Testis (tissue), 3 donors: ENCODE measurements around the gene SH3BP1. TPM values are rescaled to one million over a fixed set of nuclear protein-coding genes. Genes with fewer than 3 reads are reported as not detected.

Experiments
- DNase-seq: peaks from one replicate; pipeline ENCODE4 v3.0.0-alpha.2; 2019
- H3K27ac ChIP-seq, 2 donors: fragments of 200-600 bp; sonication (generic); one replicate each; pipeline ENCODE4 v1.5.1; 2019
- H3K27me3 ChIP-seq: fragments of 200-600 bp; sonication (generic); one replicate; pipeline ENCODE4 v1.5.1; 2019
- H3K36me3 ChIP-seq: fragments of 200-600 bp; sonication (generic); one replicate; pipeline ENCODE4 v1.5.1; 2017; ENCODE audit warnings: low read depth; ENCODE audit errors: missing control alignments
- H3K4me1 ChIP-seq: fragments of 200-600 bp; sonication (generic); one replicate; pipeline ENCODE4 v1.5.1; 2019
- H3K4me3 ChIP-seq, 2 donors: fragments of 200-600 bp; sonication (generic); one replicate each; pipeline ENCODE4 v1.5.1; 2017 to 2019
- H3K9me3 ChIP-seq: fragments of 200-600 bp; sonication (generic); one replicate; pipeline ENCODE4 v1.5.1; 2017
- POLR2A ChIP-seq: fragments of 450-650 bp; IDR thresholded peaks from one replicate; pipeline ENCODE4 v1.6.1; 2017; ENCODE audit warnings: antibody characterized with exemption, mild to moderate bottlenecking, moderate library complexity
- WGBS, 2 donors: methylation state at CpG; one replicate each; pipeline ENCODE4 v1.1.5; 2018; 5-methylcytosine and 5-hydroxymethylcytosine counted together
- intact Hi-C: fragments of 100-400 bp; cut with DNase I; formaldehyde crosslinking; loops from one replicate; pipeline ENCODE4 v1.15.1; 2023; ENCODE audit warnings: low total_unique reads
- polyA plus RNA-seq: library from polyadenylated mRNA; stranded (reverse); fragments of 350-450 nt; fragmentation: Illumina TruSeq; extraction: RNeasy Lipid Tissue Mini Kit (QIAGEN cat#74804); gene quantifications from one replicate; pipeline ENCODE4 v1.2.3, GENCODE V29; 2014; ENCODE audit warnings: low read depth, low replicate concordance; ENCODE audit not compliant: insufficient read depth
- total RNA-seq, 2 donors: library from RNA; depleted of rRNA; stranded (reverse); fragments of >200 nt; gene quantifications; one replicate each; pipeline ENCODE4 v1.2.3, GENCODE V29; 2016
- TF ChIP-seq, protein P1 (sequence below), 3 experiments: fragments of 450-650 bp in 2 of 3; fragments of 200-600 bp in 1 of 3; sonication (generic) in 1 of 3; IDR thresholded peaks; one replicate each; pipeline ENCODE4 v1.5.1; 2016 to 2019; ENCODE audit warnings: antibody characterized with exemption in 3 of 3, mild to moderate bottlenecking in 2 of 3, moderate library complexity in 1 of 3

SH3BP1 gene
- total and polyA plus RNA-seq, 3 donors from 2014 or later, result 11.9 to 23.6 (median 15.7) TPM

DNA sequence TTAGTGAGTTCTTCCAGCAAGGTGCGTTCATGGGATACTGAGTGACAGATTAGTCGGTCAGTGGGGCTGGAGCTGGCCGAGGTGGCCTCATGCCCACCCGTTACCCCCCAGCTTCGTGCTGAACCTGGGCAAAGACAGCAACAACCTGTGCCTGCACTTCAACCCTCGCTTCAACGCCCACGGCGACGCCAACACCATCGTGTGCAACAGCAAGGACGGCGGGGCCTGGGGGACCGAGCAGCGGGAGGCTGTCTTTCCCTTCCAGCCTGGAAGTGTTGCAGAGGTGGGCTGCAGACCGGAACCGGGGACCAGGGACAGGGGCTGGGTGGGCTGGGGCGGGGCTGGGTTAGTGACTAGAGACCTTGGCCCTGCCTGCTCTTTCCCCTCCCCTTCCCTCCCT is 38.9 kb downstream of the SH3BP1 start:
- H3K4me3 ChIP-seq, result no peak overlapping the region
- H3K27ac ChIP-seq, result no peak overlapping the region
- intact Hi-C loops, result no loop called here
- H3K36me3 ChIP-seq, result no peaks in the 10 kb centered on the region
- 53 to 63% methylated on average over 12 to 18 of the region's 18 CpGs for WGBS, 2 donors
- TF ChIP-seq, protein P1, sequence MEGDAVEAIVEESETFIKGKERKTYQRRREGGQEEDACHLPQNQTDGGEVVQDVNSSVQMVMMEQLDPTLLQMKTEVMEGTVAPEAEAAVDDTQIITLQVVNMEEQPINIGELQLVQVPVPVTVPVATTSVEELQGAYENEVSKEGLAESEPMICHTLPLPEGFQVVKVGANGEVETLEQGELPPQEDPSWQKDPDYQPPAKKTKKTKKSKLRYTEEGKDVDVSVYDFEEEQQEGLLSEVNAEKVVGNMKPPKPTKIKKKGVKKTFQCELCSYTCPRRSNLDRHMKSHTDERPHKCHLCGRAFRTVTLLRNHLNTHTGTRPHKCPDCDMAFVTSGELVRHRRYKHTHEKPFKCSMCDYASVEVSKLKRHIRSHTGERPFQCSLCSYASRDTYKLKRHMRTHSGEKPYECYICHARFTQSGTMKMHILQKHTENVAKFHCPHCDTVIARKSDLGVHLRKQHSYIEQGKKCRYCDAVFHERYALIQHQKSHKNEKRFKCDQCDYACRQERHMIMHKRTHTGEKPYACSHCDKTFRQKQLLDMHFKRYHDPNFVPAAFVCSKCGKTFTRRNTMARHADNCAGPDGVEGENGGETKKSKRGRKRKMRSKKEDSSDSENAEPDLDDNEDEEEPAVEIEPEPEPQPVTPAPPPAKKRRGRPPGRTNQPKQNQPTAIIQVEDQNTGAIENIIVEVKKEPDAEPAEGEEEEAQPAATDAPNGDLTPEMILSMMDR (IDR thresholded peaks at IDR 0.05), result no peak
- no peak for TF ChIP-seq POLR2A
- peaks cover 39% of the 10 kb centered on the region for H3K4me1 ChIP-seq
- H3K27me3 ChIP-seq, result no peaks in the 10 kb centered on the region
- H3K9me3 ChIP-seq, result no peaks in the 10 kb centered on the region
- no peak for DNase-seq

DNA sequence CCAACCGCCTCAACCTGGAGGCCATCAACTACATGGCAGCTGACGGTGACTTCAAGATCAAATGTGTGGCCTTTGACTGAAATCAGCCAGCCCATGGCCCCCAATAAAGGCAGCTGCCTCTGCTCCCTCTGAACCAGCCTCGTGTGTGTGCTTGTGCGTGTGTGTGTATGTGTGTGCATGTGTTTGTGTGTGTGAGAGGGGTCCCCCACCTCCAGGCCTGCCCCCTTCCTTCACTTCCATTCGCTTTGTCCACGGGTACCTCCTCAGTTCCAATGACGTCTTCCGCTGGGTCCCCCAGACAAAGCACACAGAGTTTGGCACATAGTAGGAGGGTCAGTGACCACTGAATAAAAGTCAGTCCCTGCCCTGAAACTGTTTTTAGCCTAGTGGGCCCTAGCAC is 40.2 kb downstream of the SH3BP1 start:
- WGBS, 2 donors, result 79 to 84% methylated on average over 8 of the region's 8 CpGs
- no peaks in the 10 kb centered on the region for H3K9me3 ChIP-seq
- H3K4me1 ChIP-seq, result peaks cover 31% of the 10 kb centered on the region
- H3K27me3 ChIP-seq, result no peaks in the 10 kb centered on the region
- DNase-seq, result no peak
- no peaks in the 10 kb centered on the region for H3K36me3 ChIP-seq
- TF ChIP-seq, protein P1 (IDR thresholded peaks at IDR 0.05), result no peak
- no peak for TF ChIP-seq POLR2A
- H3K4me3 ChIP-seq, result no peak overlapping the region
- intact Hi-C loops, result no loop called here
- H3K27ac ChIP-seq, result no peak overlapping the region

DNA sequence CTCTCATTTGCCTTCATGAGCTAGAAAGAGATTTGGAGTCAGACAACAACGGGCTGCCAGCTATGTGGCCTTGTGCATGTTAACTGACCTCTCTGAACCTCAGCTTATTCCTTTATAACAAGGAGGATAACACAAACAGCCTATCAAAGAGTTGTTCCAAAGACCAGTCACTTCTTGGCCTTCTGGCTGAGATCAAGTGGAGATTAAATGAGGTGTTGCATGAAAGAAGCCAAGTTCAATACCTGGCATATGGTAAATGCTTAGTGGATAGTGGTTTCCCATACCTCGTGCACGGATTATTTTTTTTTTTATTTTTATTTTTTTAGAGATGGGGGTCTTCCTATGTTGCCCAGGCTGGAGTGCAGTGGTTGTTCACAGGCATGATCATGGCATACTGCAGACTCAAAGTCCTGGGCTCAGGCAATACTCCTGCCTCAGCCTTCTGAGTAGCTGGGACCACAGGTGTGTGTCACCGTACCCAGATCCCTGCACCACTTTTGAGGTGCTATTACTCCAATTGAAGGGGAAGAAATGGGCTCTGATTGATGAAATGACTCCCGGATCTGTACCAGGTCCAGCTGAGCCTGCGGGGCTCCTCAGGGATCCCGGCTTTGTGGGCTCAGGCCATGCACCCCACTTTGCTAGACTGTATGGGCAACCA is 40.9 kb downstream of the SH3BP1 start:
- intact Hi-C loops, result no loop called here
- no peaks in the 10 kb centered on the region for H3K9me3 ChIP-seq

DNA sequence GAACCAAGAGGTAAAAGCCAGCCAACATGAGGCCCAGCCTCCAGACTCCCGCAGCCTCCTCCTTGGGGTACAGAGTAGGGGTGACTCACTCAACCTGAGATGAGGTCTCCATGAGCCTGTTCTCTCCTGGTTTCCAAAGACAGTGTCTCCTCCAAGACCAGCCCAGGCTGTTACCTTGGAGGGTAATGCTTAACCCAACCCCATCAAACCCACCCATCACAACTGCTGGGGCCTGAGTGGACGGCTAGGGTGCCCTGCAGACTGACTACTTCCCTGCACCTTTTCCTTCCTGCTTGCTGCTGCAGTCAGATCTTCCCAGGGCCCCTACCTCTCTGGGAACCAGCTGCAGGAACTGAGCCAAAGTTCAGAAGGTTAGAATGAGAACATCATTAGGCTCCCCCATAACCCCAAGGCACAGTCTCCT is 41.5 kb downstream of the SH3BP1 start:
- 67 to 72% methylated on average over 1 to 2 of the region's 2 CpGs for WGBS, 2 donors
- Histone ChIP-seq H3K27ac (no peak overlapping the region), H3K36me3 (no peaks in the 10 kb centered on the region), H3K4me1 (peaks cover 25% of the 10 kb centered on the region), H3K9me3 (no peaks in the 10 kb centered on the region), H3K27me3 (no peaks in the 10 kb centered on the region), H3K4me3 (no peak overlapping the region)
- no peak for DNase-seq
- intact Hi-C loops, result no loop called here
- TF ChIP-seq POLR2A, result no peak
- TF ChIP-seq, protein P1 (IDR thresholded peaks at IDR 0.05), result no peak

More for the DNA sequence above, 40.9 kb downstream of the SH3BP1 start:
- Histone ChIP-seq H3K36me3 (no peaks in the 10 kb centered on the region), H3K27me3 (no peaks in the 10 kb centered on the region), H3K4me1 (peaks cover 25% of the 10 kb centered on the region), H3K27ac (no peak overlapping the region), H3K4me3 (no peak overlapping the region)
- TF ChIP-seq, protein P1 (IDR thresholded peaks at IDR 0.05), result no peak
- no peak for TF ChIP-seq POLR2A
- 63 to 75% methylated on average over 7 of the region's 7 CpGs for WGBS, 2 donors
- no peak for DNase-seq

DNA sequence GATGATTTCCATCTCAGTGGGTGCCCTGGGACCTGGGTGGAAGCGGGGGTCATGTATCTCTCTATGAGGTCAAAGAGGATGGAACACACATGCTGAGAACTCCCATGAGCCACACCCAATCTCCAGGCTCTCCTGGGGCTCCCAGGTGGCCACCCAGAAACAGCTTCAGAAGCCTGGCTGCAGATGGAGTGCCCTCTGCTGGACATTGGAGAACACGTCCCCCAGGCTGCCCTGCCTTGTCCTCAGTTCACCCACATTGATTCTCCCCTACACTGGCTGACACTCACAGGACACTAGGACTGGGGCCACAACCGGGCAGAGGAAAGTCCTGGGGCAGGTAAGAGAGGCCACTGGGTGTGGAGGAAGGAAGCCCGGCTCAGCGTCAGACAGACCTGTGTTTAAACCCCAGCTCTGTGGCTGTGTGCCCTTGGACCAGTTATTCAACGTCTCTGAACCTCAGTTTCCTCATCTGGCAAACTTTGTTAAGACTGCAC is 42.1 kb downstream of the SH3BP1 start:
- H3K4me1 ChIP-seq, result peaks cover 25% of the 10 kb centered on the region
- DNase-seq, result peak; percentile 80
- no peak overlapping the region for H3K4me3 ChIP-seq
- WGBS, 2 donors, result 22 to 65% methylated on average over 2 to 6 of the region's 6 CpGs
- H3K27me3 ChIP-seq, result no peaks in the 10 kb centered on the region
- no peak for TF ChIP-seq POLR2A
- TF ChIP-seq, protein P1 (IDR thresholded peaks at IDR 0.05), result peak; percentile 72 to 80 (median 78)
- no peaks in the 10 kb centered on the region for H3K36me3 ChIP-seq
- H3K27ac ChIP-seq, result no peak overlapping the region
- H3K9me3 ChIP-seq, result no peaks in the 10 kb centered on the region
- intact Hi-C loops, result no loop called here
